Cardiac fibroblast (primary cell): ENCODE results near the gene CHMP1B.

Source experiments
- DNase-seq, 2 donors: peaks; one replicate each; pipeline versions ENCODE4 v3.0.0 to v3.0.0-alpha.2; 2010; ENCODE audit warnings: low read depth in 2 of 2
- H3K4me3 ChIP-seq, 2 donors: replicated peaks in 1 of 2; 1 replicate in 1 of 2; 2 replicates in 1 of 2; pipeline ENCODE4 v1.5.1; 2011; ENCODE audit warnings: low read depth in 2 of 2, low read length in 2 of 2, mild to moderate bottlenecking in 2 of 2, moderate library complexity in 1 of 2
- TF ChIP-seq, protein P1 (sequence below): IDR thresholded peaks from one replicate; pipeline ENCODE4 v1.5.1; 2011; ENCODE audit warnings: low read depth, mild to moderate bottlenecking, low read length, inconsistent platforms

Gene CHMP1B, protein sequence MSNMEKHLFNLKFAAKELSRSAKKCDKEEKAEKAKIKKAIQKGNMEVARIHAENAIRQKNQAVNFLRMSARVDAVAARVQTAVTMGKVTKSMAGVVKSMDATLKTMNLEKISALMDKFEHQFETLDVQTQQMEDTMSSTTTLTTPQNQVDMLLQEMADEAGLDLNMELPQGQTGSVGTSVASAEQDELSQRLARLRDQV

DNA sequence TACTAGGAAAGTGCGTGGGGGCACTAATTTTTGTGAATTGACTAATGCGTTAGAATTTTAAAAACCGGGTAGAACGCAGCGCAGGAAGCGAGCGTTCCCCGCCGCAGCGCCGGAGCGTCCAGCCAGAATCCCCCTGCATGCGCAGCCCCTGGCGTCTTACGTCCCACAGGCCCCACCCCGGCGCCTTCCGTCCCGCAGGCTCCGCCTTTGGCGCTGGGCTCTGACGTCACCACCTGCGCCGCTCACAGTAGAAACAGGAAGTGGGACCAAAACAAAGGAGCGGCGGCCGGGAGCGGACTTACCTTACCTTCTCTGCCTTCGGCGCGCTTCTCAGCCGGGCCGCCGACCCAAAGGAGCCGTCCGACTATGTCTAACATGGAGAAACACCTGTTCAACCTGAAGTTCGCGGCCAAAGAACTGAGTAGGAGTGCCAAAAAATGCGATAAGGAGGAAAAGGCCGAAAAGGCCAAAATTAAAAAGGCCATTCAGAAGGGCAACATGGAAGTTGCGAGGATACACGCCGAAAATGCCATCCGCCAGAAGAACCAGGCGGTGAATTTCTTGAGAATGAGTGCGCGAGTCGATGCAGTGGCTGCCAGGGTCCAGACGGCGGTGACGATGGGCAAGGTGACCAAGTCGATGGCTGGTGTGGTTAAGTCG, at the start of gene CHMP1B:
Gene CHMP1B, plus strand, starts transcription at position 268 of the 660 bp plus-strand sequence. Its CDS starts 99 bp downstream, at position 367.
- H3K4me3 ChIP-seq, result peak within 1 kb of the TSS; percentile 98
- DNase-seq, result peak; percentile 98
- TF ChIP-seq, protein P1, sequence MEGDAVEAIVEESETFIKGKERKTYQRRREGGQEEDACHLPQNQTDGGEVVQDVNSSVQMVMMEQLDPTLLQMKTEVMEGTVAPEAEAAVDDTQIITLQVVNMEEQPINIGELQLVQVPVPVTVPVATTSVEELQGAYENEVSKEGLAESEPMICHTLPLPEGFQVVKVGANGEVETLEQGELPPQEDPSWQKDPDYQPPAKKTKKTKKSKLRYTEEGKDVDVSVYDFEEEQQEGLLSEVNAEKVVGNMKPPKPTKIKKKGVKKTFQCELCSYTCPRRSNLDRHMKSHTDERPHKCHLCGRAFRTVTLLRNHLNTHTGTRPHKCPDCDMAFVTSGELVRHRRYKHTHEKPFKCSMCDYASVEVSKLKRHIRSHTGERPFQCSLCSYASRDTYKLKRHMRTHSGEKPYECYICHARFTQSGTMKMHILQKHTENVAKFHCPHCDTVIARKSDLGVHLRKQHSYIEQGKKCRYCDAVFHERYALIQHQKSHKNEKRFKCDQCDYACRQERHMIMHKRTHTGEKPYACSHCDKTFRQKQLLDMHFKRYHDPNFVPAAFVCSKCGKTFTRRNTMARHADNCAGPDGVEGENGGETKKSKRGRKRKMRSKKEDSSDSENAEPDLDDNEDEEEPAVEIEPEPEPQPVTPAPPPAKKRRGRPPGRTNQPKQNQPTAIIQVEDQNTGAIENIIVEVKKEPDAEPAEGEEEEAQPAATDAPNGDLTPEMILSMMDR, result no peak

DNA sequence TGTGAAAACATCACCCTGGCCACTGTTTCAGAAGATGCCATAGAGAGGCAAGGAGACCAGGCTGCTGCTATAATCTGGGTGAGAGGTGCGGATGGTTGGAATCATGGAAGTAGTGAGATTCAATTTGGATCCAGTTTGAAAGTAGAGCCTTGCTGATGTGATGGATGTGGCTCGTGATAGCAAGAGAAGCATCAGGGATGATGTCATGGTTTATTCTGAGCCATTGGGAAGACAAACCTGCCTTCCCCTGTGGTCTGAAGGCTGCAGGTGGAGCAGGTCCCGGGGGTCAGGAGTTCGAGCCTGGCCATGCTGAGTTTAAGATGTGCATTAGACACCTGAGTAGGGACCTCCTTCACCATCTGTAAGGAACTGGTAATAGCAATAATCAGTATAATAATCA, 49.6 kb upstream of the CHMP1B start:
- TF ChIP-seq, protein P1, result no peak
- no peak overlapping the region for H3K4me3 ChIP-seq
- no peak for DNase-seq

DNA sequence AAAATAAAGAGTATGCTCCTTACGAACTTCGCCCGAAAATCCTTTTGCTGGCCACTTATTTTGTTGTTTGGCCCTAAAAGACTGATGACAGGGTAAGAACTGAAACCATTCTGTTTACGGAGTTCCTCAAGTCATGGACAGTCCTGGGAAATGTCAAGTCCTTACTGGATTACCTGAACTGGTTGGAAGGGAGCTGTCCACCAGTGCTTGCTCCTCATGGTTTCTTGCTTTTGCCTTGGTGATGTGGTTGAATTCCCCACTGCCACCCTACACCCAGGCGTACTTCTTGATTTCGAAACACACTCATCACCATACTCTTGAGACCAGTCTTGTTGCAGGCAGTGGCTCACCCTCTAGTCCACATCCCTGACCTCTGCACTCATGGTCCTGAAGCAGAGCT, 49.1 kb upstream of the CHMP1B start:
- no peak for DNase-seq
- no peak overlapping the region for H3K4me3 ChIP-seq
- TF ChIP-seq, protein P1, result no peak

DNA sequence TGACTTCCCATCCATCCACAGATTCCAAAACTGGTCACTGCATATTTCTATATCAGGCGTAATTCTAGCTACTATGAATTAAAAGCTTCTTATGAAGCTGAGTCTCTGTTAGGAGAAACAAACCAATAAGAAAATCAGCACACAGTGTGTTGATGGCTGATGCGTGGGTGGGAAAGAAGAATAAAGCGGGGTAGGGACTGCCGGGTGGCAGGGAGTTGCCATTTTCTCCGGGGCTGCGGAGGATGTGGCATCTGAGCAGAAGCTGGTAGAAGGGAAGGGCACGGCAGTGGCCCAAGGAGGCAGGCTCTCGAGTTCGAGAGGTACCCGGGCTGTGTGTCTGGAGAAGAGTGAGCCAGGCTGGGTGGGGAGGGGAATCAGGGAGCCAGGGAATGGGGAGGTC, 48.6 kb upstream of the CHMP1B start:
- DNase-seq, result no peak
- no peak overlapping the region for H3K4me3 ChIP-seq
- TF ChIP-seq, protein P1, result no peak

DNA sequence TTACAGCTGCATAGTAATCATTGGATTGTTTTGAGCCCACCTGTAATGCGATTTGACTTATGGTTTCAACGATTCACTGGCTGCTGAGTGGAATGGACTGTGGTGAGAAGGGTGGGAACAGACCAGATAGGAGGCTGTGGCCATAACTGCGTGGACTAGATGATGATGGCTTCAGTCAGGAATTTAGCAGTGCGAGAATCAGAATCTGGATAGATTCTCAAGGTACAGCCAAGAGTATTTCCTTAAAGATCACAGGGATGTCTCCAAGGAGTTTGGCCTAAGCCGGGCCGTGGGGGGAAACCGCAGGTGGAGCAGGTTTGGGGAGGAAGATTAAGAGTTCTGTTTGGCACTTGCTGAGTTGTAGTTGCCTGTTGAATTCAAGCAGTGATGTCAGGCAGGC, 44.0 kb upstream of the CHMP1B start:
- no peak overlapping the region for H3K4me3 ChIP-seq
- TF ChIP-seq, protein P1, result no peak
- peak in 1 of 2 donors; percentile 23 for DNase-seq

DNA sequence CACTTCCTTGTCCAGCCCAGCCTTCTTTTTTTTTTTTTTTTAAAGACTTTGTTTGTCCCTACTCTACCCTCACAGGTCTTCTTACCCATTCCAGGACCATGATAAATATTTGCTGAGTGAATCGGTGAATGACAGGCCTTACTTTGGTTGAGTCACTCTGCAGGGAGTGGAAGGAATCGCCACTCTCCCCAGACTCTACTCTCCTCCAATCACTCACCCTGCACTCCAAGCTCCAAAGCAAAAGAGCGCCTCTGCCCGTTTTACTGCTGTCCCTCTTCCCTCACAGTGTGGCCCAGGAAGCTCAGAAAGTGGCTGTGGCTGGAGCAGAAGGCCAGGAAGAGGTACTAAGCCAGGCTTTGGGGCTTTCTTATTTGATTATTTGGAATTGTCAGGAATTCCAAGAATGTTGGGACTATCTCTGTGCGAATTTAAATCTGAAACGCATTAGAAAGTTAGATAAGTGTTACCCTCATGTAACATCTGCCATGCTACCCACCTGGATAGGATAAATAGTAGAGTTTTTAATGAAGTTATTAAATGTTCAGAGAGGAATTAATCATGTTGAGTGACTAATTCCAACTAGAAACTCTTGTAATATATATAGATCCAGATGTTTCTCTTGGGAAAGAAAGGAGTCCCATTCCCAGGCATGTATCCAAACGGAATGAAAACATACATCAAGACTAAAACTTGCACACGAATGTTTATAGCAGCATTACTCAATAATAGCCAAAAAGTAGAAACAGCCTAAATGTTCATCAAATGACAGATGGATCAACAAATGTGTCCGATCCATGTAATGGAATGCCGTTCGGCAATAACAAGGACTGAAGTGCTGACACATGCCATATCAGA, 43.0 kb upstream of the CHMP1B start:
- TF ChIP-seq, protein P1, result no peak
- DNase-seq, result peak in 1 of 2 donors; percentile 62
- no peak overlapping the region for H3K4me3 ChIP-seq
